ENCODE data around the gene TRNAU1AP. TPM values are rescaled to one million over a fixed set of nuclear protein-coding genes. Genes with fewer than 3 reads are reported as not detected.
"Not testable (repeated sequence)": the region's sequence is repeated elsewhere in the genome, so short reads cannot be mapped to it uniquely, and the experiment has no call there.

TRNAU1AP gene
- total RNA-seq, 1 donor from 2014 or later = 39.6 TPM

DNA sequence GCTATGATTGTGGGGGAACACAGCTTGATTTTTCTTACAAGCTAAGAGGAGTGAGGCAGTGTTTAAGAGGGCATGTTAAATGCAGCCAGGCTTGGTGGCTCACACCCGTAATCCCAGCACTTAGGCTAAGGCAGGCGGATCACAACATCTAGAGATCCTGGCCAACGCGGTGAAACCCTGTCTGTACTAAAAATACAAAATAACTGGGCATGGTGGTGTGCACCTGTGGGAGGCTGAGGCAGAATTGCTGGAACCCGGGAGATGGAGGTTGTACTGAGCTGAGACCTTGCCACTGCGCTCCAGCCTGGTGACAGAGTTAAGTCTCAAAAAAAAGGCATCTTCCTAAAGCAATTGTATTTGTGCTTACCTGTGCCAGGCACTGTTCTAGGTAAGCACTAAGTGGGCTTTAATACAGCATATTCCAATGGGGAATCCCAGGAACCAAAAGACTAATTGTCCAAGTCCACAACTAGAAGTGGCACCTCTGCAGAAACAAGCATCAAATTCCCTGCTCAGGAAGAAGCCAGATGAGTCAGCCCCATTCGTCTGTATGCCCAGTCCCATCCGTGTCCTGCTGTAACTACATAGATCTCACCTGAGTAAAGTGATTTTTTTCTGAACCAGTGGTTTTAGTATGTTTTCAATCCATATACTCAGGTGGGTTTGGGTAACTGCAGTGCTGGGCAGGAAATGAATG, 42.5 kb upstream of the TRNAU1AP start:
- no peak for DNase-seq (ENCODE audit: low spot score)
- TF ChIP-seq, protein P1, sequence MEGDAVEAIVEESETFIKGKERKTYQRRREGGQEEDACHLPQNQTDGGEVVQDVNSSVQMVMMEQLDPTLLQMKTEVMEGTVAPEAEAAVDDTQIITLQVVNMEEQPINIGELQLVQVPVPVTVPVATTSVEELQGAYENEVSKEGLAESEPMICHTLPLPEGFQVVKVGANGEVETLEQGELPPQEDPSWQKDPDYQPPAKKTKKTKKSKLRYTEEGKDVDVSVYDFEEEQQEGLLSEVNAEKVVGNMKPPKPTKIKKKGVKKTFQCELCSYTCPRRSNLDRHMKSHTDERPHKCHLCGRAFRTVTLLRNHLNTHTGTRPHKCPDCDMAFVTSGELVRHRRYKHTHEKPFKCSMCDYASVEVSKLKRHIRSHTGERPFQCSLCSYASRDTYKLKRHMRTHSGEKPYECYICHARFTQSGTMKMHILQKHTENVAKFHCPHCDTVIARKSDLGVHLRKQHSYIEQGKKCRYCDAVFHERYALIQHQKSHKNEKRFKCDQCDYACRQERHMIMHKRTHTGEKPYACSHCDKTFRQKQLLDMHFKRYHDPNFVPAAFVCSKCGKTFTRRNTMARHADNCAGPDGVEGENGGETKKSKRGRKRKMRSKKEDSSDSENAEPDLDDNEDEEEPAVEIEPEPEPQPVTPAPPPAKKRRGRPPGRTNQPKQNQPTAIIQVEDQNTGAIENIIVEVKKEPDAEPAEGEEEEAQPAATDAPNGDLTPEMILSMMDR (IDR thresholded peaks at IDR 0.05; ENCODE audit: unreplicated experiment) = no peak
- Mint-ChIP-seq H3K9me3 (ENCODE audit: unreplicated experiment) (no peaks in the 10 kb centered on the region), H3K4me3 (ENCODE audit: unreplicated experiment) (peak overlapping the region; percentile 72), H3K27me3 (ENCODE audit: unreplicated experiment) (peaks cover 10% of the 10 kb centered on the region), H3K36me3 (ENCODE audit: low read depth, unreplicated experiment) (peaks cover 35% of the 10 kb centered on the region), H3K4me1 (ENCODE audit: unreplicated experiment) (peaks cover 17% of the 10 kb centered on the region), H3K27ac (ENCODE audit: unreplicated experiment) (peak overlapping the region; percentile 76)

DNA sequence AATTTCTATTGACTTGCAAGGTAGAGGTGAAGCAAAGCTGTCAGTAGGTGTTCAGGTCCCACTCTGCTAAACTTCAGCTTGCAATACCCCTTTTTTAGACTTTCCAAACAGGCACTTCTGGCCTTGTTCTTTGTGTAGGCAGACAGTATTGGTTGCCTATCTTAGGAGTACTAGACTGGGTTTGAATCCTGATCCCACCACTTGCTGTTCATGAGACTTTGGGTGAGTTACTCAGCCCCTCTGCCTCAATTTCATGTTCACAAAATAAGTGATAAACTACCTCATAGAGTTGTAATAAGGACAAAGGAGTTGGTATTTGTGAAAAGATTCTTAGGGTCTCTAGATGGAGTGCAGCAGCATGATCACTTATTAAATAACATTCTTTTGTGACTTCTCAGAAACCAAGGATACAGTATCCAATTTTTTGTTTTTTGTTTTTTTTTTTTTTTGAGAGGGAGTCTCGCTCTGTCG, 41.9 kb upstream of the TRNAU1AP start:
- Mint-ChIP-seq H3K27me3 (ENCODE audit: unreplicated experiment) (peaks cover 7% of the 10 kb centered on the region), H3K27ac (ENCODE audit: unreplicated experiment) (no peak overlapping the region), H3K4me1 (ENCODE audit: unreplicated experiment) (peaks cover 17% of the 10 kb centered on the region), H3K36me3 (ENCODE audit: low read depth, unreplicated experiment) (peaks cover 35% of the 10 kb centered on the region), H3K9me3 (ENCODE audit: unreplicated experiment) (no peaks in the 10 kb centered on the region), H3K4me3 (ENCODE audit: unreplicated experiment) (no peak overlapping the region)
- DNase-seq (ENCODE audit: low spot score) = no peak
- TF ChIP-seq, protein P1 (IDR thresholded peaks at IDR 0.05; ENCODE audit: unreplicated experiment) = no peak

DNA sequence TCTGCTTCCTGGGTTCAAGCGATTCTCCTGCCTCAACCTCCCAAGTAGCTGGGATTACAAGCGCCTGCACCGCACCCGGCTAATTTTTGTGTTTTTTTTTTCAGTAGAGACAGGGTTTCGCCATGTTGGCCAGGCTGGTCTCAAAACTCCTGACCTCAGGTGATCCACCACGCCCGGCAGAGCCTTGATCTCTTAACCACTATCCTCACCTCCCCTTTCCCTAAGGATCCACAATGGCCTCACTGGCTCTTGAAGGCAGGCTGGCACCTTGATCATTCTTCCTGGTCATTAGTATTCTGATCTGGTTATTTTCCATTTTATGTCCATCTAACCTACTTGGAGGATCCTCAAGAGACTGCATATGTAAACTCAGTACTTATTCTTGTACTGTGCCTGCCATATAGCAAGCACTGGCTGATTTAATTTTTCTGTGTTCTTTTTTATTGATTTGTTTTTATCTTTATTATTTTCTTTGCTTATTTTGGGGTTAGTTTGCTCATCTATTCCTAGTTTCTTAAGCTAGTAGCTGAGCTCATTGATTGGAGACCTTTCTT, 40.8 kb upstream of the TRNAU1AP start:
- Mint-ChIP-seq H3K4me3 (ENCODE audit: unreplicated experiment) (peak overlapping the region; percentile 37), H3K36me3 (ENCODE audit: low read depth, unreplicated experiment) (peaks cover 35% of the 10 kb centered on the region), H3K9me3 (ENCODE audit: unreplicated experiment) (no peaks in the 10 kb centered on the region), H3K4me1 (ENCODE audit: unreplicated experiment) (peaks cover 17% of the 10 kb centered on the region), H3K27ac (ENCODE audit: unreplicated experiment) (peak overlapping the region; percentile 30), H3K27me3 (ENCODE audit: unreplicated experiment) (peaks cover 8% of the 10 kb centered on the region)
- no peak for DNase-seq (ENCODE audit: low spot score)
- TF ChIP-seq, protein P1 (IDR thresholded peaks at IDR 0.05; ENCODE audit: unreplicated experiment) = no peak

DNA sequence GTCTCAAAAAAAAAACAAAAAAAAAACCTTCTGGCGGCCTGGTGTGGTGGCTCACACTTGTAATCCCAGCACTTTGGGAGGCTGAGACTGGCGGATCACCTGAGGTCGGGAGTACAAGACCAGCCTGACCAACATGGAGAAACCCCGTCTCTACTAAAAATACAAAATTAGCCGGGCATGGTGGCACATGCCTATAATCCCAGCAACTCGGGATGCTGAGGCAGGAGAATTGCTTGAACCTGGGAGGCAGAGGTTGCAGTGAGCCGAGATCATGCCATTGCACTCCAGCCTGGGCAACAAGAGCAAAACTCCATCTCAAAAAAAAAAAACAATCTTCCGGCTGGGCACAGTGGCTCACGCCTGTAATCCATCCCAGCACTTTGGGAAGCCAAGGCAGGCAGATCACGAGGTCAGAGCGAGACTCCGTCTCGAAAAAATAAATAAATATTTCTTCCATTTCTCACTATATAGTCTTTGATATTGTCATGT, 38.4 kb upstream of the TRNAU1AP start:
- DNase-seq (ENCODE audit: low spot score); H3K27ac Mint-ChIP-seq (ENCODE audit: unreplicated experiment); H3K9me3 Mint-ChIP-seq (ENCODE audit: unreplicated experiment); H3K4me3 Mint-ChIP-seq (ENCODE audit: unreplicated experiment): not testable (repeated sequence)
- H3K4me1 Mint-ChIP-seq (ENCODE audit: unreplicated experiment) = peaks cover 17% of the 10 kb centered on the region
- H3K36me3 Mint-ChIP-seq (ENCODE audit: low read depth, unreplicated experiment) = peaks cover 25% of the 10 kb centered on the region
- H3K27me3 Mint-ChIP-seq (ENCODE audit: unreplicated experiment) = peaks cover 15% of the 10 kb centered on the region

DNA sequence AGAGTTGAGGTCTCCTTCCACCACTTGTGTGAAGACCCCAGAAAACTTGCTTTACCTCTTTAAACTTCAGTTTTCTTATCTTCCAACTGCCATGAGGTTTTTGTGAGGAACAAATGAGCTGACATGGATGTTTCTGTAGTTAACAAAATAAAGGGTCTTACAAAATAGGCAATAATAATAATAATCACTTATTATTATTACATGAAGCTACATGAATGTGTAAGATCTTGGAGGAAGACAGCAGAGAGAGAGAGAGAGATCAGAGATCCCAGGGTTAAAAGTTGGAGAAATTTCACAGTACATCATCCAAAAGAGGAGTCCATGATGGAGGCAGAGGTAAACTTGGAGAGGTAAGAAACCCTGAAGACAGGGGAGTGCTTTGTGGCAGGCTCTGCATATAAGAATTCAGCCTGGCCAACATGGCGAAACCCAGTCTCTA, 36.3 kb upstream of the TRNAU1AP start:
- Mint-ChIP-seq H3K27ac (ENCODE audit: unreplicated experiment) (no peak overlapping the region), H3K9me3 (ENCODE audit: unreplicated experiment) (no peaks in the 10 kb centered on the region), H3K4me1 (ENCODE audit: unreplicated experiment) (peaks cover 7% of the 10 kb centered on the region)

More for the DNA sequence above, 36.3 kb upstream of the TRNAU1AP start:
- H3K4me3 Mint-ChIP-seq (ENCODE audit: unreplicated experiment) = no peak overlapping the region
- DNase-seq (ENCODE audit: low spot score) = no peak
- TF ChIP-seq, protein P1 (IDR thresholded peaks at IDR 0.05; ENCODE audit: unreplicated experiment) = no peak
- peaks cover 8% of the 10 kb centered on the region for H3K36me3 Mint-ChIP-seq (ENCODE audit: low read depth, unreplicated experiment)
- H3K27me3 Mint-ChIP-seq (ENCODE audit: unreplicated experiment) = peaks cover 15% of the 10 kb centered on the region

Data from endothelial cell (in vitro differentiated cells).